Tibial nerve (tissue), 4 donors: ENCODE results near the gene FAM169A. TPM values are rescaled to one million over a fixed set of nuclear protein-coding genes. Genes with fewer than 3 reads are reported as not detected.
A peak's percentile ranks its signal among the peaks of the same experiment; 100 is the strongest.
"Not testable (repeated sequence)": the region's sequence is repeated elsewhere in the genome, so short reads cannot be mapped to it uniquely, and the experiment has no call there.

Experiments
- DNase-seq, 2 donors: peaks; one replicate each; pipeline ENCODE4 v3.0.0-alpha.2; 2019; ENCODE audit warnings: low spot score in 2 of 2
- H3K27ac ChIP-seq, 4 donors: fragments of 200-600 bp; sonication (generic) in 3 of 4; one replicate each; pipeline ENCODE4 v1.5.1; 2017 to 2019; ENCODE audit warnings: mild to moderate bottlenecking in 1 of 4
- H3K27me3 ChIP-seq, 2 donors: fragments of 200-600 bp; sonication (generic) in 1 of 2; one replicate each; pipeline versions ENCODE4 v1.5.1 to v1.6.0; 2017 to 2019
- H3K36me3 ChIP-seq, 3 donors: fragments of 200-600 bp; sonication (generic); one replicate each; pipeline ENCODE4 v1.5.1; 2018 to 2019
- H3K4me1 ChIP-seq, 4 donors: fragments of 200-600 bp; sonication (generic) in 3 of 4; one replicate each; pipeline ENCODE4 v1.5.1; 2017 to 2019
- H3K4me3 ChIP-seq, 4 donors: fragments of 200-600 bp; sonication (generic) in 3 of 4; one replicate each; pipeline ENCODE4 v1.5.1; 2017 to 2019; ENCODE audit warnings: mild to moderate bottlenecking in 1 of 4, moderate library complexity in 1 of 4
- H3K9me3 ChIP-seq, 4 donors: fragments of 200-600 bp; sonication (generic) in 3 of 4; one replicate each; pipeline ENCODE4 v1.5.1; 2017 to 2019
- CTCF ChIP-seq, 5 experiments: fragments of 200-600 bp in 3 of 5; fragments of 450-650 bp in 2 of 5; sonication (generic) in 3 of 5; IDR thresholded peaks; one replicate each; pipeline ENCODE4 v1.5.1; 2016 to 2019; ENCODE audit warnings: antibody characterized with exemption in 5 of 5, mild to moderate bottlenecking in 3 of 5, moderate library complexity in 2 of 5
- EP300 ChIP-seq, 2 donors: sonication (generic); formaldehyde crosslinking; IDR thresholded peaks; one replicate each; pipeline ENCODE4 v1.6.1; 2017; ENCODE audit warnings: antibody characterized with exemption in 2 of 2, mild to moderate bottlenecking in 1 of 2
- POLR2A ChIP-seq, 2 donors: fragments of 450-650 bp; IDR thresholded peaks; one replicate each; pipeline ENCODE4 v1.6.1; 2017; ENCODE audit warnings: antibody characterized with exemption in 2 of 2, mild to moderate bottlenecking in 2 of 2, moderate library complexity in 2 of 2
- WGBS, 2 donors: methylation state at CpG; one replicate each; pipeline ENCODE4 v1.1.5; 2018; 5-methylcytosine and 5-hydroxymethylcytosine counted together
- total RNA-seq, 4 donors: library from RNA; depleted of rRNA; stranded (reverse); fragments of >200 nt; gene quantifications; one replicate each; pipeline ENCODE4 v1.1.0, GENCODE V29; 2016

FAM169A gene
- total RNA-seq, 4 donors from 2014 or later: 5.9 to 15.3 (median 10.8) TPM

GRCh38 chr5:74864823-74865222 is 1.4 kb downstream of the FAM169A start:
- Histone ChIP-seq H3K9me3 (no peaks in the 10 kb centered on the region), H3K4me3 (peak overlapping the region in 1 of 4 donors; percentile 70), H3K27me3 (peaks cover 0 to 34% of the 10 kb centered on the region in 2 donors), H3K36me3 (no peaks in the 10 kb centered on the region), H3K4me1 (peaks cover 0 to 12% (median 5%) of the 10 kb centered on the region in 4 donors), H3K27ac (no peak overlapping the region)
- WGBS, 2 donors: 47 to 48% methylated on average over 8 of the region's 8 CpGs
- TF ChIP-seq EP300 (IDR thresholded peaks at IDR 0.05): no peak
- no peak for TF ChIP-seq CTCF (IDR thresholded peaks at IDR 0.05)
- TF ChIP-seq POLR2A (IDR thresholded peaks at IDR 0.05): no peak
- DNase-seq: no peak

- Histone ChIP-seq H3K27me3 (peaks cover 0 to 34% of the 10 kb centered on the region in 2 donors), H3K4me3 (no peak overlapping the region), H3K9me3 (no peaks in the 10 kb centered on the region), H3K27ac (no peak overlapping the region), H3K4me1 (peaks cover 0 to 12% (median 5%) of the 10 kb centered on the region in 4 donors), H3K36me3 (no peaks in the 10 kb centered on the region)
- TF ChIP-seq CTCF (IDR thresholded peaks at IDR 0.05) (no peak), POLR2A (IDR thresholded peaks at IDR 0.05) (no peak), EP300 (IDR thresholded peaks at IDR 0.05) (no peak)
- DNase-seq: no peak
- 96% methylated on average over 2 of the region's 2 CpGs for WGBS, 2 donors
Observed at GRCh38 chr5:74863726-74864125, 2.5 kb downstream of the FAM169A start.

GRCh38 chr5:74862221-74862620 is 4.0 kb downstream of the FAM169A start:
- WGBS, 2 donors: 89 to 92% methylated on average over 2 of the region's 2 CpGs
- DNase-seq: no peak
- Histone ChIP-seq H3K27me3 (peaks cover 0 to 26% of the 10 kb centered on the region in 2 donors), H3K36me3 (no peaks in the 10 kb centered on the region), H3K4me3 (no peak overlapping the region), H3K9me3 (no peaks in the 10 kb centered on the region), H3K27ac (no peak overlapping the region), H3K4me1 (peaks cover 0 to 12% (median 5%) of the 10 kb centered on the region in 4 donors)
- TF ChIP-seq CTCF (IDR thresholded peaks at IDR 0.05) (no peak), EP300 (IDR thresholded peaks at IDR 0.05) (no peak), POLR2A (IDR thresholded peaks at IDR 0.05) (no peak)

- not testable (repeated sequence) for H3K4me1 ChIP-seq, H3K4me3 ChIP-seq, H3K27me3 ChIP-seq, H3K36me3 ChIP-seq, H3K27ac ChIP-seq, DNase-seq
- 91 to 96% methylated on average over 7 of the region's 7 CpGs for WGBS, 2 donors
- peaks cover 0 to 16% (median 3%) of the 10 kb centered on the region in 4 donors for H3K9me3 ChIP-seq
Observed at GRCh38 chr5:74856975-74857374, 9.2 kb downstream of the FAM169A start.

GRCh38 chr5:74853256-74853655 is 12.9 kb downstream of the FAM169A start:
- H3K27me3 ChIP-seq: no peaks in the 10 kb centered on the region
- no peak for TF ChIP-seq EP300 (IDR thresholded peaks at IDR 0.05)
- no peak for TF ChIP-seq CTCF (IDR thresholded peaks at IDR 0.05)
- TF ChIP-seq POLR2A (IDR thresholded peaks at IDR 0.05): no peak
- H3K9me3 ChIP-seq: peaks cover 0 to 16% (median 3%) of the 10 kb centered on the region in 4 donors
- H3K36me3 ChIP-seq: no peaks in the 10 kb centered on the region
- 95 to 98% methylated on average over 2 of the region's 2 CpGs for WGBS, 2 donors
- no peak overlapping the region for H3K27ac ChIP-seq
- no peak overlapping the region for H3K4me3 ChIP-seq
- peaks cover 0 to 4% (median 0%) of the 10 kb centered on the region in 4 donors for H3K4me1 ChIP-seq
- no peak for DNase-seq
